ENCODE data around the gene TMEM170A.

TMEM170A gene

DNA sequence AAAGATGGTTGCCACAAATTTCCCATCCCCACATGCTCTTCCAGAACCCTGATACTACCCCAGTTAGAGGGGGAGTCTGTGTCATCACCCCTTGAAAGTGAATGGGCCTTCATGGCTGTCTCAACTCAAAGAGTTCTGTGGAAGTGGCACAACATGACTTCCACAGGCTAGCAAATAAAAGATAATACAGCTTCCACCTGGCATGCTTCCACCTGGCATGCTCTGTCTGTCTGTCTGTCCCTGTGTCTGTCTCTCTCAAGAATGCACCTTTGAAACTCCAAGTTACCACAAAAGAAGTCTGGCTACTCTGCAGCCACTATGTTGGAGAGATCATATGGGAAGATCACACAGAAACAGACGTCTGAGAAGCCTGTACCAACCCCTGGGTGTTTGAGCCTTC, 66.2 kb downstream of the TMEM170A start:
- no peak for DNase-seq

GRCh38 chr16:75394941-75395340, 69.5 kb downstream of the TMEM170A start:
- no peak for DNase-seq

All from activated CD8-positive, alpha-beta memory T cell treated with anti-CD3 and anti-CD28 coated beads for 24 hours (primary cell).